ENCODE measurements around the gene LIMA1.
"Not testable (repeated sequence)": the region's sequence is repeated elsewhere in the genome, so short reads cannot be mapped to it uniquely, and the experiment has no call there.

Gene LIMA1

DNA sequence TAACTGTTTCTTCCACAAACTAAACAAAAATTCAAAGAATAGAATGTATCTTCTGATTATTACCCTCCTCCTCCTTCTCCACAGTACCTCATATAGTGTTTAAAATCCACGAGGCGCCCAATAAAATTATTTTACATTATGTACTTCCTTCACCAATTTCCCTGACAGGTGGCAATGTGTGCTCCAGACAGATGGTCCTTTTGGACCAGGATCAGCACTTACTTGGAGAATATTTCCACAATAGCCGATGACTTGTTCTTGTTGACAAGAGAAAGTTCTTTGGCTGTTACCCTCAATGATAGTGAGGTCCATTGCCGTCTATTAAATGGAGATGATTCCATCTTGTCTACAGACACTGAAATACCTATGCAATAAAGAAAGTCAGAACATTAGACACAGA is 34.9 kb downstream of the LIMA1 start:
- no peak for DNase-seq (ENCODE audit: low read depth)

DNA sequence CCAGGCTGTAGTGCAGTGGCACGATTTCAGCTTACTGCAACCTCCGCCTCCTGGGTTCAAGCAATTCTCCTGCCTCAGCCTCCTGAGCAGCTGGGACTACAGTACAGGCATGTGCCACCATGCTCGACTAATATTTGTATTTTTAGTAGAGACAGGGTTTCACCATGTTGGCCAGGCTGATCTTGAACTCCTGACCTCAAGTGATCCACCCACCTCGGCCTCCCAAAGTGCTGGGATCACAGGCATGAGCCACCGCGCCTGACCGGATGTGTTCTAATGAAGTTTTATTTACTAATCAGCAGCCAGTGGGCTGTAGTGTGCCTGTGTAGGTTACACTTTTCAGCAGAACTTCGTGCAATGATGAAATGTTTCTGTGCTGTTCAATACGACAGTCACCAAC is 35.7 kb downstream of the LIMA1 start:
- DNase-seq (ENCODE audit: low read depth), result not testable (repeated sequence)

DNA sequence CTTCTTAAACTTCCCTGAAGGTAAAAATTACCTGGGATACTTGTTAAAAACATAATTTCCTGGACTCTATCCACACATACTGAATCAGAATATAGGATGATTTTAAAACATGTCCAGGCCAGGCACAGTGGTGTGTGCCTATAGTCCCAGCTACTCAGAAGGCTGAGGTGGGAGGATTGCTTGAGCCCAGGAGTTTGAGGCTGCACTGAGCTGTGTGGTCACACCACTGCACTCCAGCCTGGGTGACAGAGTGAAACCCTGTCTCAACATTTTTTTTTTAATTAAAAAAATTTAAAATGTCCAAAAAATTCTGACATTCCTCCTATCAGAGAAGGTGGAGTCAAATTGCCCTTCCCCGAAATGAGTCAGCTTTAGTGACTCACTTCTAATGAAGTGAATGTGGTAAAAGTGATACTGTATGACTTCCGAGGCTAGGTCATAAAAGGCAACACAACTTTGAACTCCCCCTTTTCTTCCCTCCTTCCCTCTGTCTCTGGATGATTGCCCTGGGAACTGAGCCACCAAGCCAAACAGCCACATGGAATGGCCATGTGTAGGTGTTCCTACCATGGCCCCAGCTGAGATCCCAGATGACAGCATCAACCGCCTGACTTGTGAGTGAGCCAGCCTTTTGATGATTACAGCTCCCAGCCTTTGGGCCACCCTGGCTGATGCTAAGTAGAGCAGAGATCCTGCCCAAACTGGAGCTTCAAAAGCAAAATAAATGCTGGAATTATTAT is 36.3 kb downstream of the LIMA1 start:
- DNase-seq (ENCODE audit: low read depth), result no peak

DNA sequence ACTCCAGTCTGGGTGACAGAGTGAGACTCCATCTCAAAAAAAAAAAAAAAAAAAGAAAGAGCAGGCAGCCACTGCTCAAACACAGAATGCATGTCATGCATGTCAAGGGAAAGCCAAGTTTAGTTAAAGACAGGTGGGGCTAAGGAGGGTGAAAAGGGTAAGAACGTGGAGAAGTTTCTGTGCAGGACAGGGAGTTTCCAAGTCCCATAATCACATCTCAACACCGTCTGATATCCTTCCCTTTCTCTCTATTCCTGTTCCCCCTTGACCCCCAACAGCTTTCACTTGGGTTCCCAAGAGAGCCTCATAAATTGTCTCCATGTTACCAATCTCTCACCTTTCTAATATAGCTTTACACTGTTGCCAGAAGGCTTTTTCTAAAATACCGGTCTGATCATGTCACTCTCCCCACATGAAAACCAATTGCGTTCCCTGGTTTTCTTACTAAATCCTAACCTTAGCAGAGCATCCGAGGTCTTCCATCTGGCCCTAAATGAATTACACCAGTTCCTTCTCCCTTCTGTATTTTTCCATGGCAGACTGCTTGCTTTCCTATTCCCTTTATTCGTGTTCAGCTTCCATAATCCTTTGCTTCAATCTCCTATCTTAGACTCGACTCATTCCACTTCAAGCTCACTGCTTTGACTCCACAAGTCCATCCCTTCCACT is 37.0 kb downstream of the LIMA1 start:
- DNase-seq (ENCODE audit: low read depth), result no peak

DNA sequence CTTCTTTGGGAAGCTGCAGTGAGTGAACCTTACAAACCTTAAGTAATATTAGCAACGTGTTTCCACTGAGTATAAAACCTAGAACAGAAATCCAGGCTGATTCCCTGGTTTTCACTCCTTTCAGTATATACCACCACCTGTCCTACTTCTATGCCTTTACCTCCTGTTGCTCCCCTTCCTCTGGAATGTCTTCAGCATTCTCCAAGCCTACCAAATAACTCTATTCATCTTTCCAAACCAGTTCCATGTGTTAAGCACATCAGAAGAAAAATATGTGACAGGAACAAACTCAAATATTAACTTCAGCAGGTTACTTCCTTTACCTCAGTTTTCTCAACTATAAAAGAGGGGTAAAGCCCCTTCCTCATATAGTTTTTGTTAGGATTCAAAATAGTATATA is 39.8 kb downstream of the LIMA1 start:
- no peak for DNase-seq (ENCODE audit: low read depth)

DNA sequence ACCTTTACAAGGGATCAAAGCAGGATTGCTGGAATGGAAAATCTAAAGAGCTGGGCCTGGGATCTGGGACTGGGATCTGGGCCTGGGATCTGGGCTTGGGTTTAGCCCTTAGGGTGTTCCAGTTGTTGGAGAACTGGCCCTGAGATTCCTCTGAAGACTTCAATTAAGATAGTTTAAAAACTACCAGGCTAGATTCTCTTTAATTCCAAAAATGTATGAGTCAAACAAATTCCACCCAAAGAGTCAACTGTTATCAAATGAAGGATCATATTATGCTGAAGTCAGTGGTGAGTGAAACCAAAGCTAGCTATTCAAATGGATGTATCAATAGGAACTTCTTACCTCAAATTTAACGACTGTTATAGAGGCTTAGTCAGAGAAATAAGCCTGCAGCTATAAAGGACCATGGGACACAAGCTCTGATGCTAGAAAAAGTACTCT is 40.5 kb downstream of the LIMA1 start:
- no peak for DNase-seq (ENCODE audit: low read depth)

DNA sequence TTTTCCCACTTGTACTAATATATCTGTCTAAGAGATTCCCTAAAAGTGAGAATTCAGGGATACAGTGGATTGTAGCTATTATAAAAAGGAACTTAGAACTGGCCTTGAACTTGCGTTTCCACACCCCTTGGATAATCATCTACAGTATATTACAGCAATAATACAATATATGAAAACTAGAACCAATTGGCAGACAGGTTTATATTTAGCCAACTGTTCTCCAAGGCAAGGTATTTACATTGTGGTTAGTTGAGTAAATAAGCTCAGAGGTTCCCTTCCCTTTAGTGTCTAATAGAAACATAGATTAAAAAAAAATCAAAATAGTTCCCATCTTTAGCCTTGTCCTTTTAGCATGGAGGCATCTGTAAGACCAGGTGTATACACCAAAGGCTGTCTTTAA is 42.1 kb downstream of the LIMA1 start:
- DNase-seq (ENCODE audit: low read depth), result no peak

DNA sequence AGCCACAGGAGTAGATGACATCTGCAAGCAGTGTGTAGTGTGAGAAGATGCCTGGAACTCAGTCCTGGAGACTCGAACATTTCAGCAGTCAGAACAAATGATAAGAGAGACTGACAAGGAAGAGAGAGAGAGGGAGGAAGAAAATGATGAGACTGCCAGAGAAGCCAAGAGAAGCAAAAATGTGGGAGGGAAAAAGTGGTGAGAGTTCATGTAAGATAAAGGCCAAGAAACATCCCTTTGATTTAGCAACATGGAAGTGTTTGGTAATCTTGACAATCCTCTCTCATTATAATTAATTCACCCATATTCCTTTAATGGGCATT is 42.6 kb downstream of the LIMA1 start:
- no peak for DNase-seq (ENCODE audit: low read depth)

DNA sequence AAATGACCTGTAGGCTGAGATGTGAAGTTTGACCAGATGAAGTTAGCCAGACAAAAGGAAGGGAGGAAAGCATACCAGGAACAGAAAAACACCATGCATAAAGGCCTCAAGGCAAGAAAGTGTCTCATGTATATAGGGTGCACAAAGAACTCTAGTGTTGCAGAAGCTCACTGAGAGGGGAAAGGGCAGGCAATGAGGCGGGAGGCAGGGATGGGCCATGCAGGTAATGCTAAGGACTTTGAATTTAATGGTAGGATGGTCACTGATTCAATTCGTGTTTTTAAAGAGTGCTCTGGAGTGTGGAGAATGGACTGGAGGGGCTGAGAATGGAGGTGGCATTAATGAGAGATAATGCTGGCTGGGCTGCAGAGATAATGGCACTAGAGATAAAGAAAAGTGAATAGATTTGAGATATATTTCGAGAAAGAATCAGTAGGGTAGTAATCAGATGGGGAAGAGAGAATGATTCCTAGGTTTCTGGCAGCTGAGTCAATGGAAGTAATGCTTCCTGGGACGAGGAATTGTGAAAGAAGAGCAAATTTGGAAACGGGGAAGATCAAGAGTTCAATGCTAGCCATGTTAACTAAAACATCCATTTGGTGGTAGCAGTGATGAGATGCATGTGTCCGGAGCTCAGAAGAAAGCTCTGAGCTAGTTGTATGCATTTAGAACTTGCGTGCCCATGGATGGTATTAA is 43.1 kb downstream of the LIMA1 start:
- DNase-seq (ENCODE audit: low read depth), result no peak

DNA sequence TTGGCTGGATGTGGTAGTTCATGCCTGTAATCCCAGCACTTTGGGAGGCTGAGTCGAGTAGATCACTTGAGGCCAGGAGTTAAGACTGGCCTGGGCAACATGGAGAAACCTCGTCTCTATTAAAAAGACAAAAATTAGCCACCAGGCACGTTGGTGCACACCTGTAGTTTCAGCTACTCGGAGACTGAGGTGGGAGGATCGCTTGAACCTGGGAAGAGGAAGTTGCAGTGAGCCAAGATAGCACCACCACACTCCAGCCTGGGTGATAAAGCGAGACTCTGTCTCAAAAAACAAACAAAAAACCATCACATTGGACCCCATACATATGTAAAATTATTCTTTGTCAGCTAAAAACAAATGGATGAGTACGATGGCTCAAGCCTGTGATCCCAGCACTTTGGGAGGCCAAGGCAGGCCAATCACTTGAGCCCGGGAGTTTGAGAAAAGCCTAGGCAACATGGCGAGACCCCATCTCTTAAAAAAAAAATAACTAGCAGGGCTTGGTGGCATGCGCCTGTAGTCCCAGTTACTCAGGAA is 43.9 kb downstream of the LIMA1 start:
- no peak for DNase-seq (ENCODE audit: low read depth)

DNA sequence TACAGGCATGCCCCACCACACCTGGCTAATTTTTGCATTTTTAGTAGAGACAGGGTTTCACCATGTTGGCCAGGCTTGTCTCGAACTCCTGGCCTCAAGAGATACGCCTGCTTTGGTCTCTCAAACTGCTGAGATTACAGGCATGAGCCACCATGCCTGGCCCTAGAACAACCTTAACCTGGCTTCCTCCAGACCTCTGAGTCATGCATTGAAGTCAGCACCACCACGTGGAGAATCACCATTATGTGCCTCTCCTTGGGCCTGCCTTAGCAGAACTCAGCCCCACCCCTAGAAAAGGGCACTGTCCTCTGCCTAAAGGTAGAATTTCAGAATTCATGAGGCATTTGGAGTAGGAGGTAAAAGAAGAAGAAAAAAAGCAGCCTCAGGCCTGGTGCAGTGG is 49.0 kb downstream of the LIMA1 start:
- no peak for DNase-seq (ENCODE audit: low read depth)

DNA sequence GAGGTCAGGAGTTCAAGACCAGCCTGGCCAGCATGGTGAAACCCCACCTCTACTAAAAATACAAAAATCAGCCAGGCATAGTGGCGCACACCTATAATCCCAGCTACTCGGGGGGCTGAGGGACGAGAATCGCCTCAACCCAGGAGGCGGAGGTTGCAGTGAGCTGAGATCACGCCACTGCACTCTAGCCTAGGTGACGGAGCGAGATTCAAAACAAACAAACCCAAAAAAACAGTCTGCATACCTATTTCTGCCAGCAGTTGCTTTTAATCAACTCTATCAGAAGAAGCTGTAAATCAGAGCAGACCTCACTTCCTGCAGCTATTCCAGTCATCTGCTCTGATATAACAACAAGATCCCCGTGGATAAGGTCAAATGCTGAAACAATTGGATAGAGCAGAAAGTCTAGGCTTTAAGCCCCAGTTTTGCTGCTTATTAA is 50.5 kb downstream of the LIMA1 start:
- DNase-seq (ENCODE audit: low read depth), result no peak

DNA sequence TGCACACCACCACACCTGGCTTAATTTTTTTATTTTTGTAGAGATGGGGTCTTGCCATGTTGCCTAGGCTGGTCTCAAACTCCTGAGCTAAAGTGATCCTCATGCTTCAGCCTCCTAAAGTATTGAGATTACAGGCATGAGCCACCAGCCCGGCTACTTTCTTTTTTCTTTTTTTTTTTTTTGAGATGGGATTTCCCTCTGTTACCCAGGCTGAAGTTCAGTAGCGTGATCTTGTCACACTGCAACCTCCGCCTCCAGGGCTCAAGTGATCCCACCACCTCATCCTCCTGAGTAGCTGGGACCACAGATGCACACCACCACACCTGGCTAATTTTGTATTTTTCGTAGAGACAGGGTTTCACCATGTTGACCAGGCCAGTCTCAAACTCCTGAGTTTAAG is 51.1 kb downstream of the LIMA1 start:
- DNase-seq (ENCODE audit: low read depth), result no peak

DNA sequence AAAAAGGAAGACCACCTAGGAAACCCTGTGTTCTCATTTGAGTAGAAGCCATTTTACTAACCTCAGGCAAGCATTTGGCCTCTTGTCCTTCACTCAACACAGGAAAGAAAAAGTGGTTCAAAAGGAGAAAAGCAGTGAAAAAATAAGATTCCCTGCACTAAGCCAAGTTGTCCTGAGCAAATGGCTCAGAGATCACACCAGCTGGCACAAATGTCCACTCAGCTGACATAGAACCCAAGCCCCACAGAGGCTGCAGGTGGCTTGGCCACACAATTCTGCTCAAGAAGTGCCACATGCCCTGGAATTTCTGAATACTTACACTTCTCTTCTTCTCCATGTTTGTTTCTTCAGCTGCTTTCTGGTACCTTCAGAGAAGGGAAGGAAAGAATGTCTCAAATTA is 52.0 kb downstream of the LIMA1 start:
- no peak for DNase-seq (ENCODE audit: low read depth)

DNA sequence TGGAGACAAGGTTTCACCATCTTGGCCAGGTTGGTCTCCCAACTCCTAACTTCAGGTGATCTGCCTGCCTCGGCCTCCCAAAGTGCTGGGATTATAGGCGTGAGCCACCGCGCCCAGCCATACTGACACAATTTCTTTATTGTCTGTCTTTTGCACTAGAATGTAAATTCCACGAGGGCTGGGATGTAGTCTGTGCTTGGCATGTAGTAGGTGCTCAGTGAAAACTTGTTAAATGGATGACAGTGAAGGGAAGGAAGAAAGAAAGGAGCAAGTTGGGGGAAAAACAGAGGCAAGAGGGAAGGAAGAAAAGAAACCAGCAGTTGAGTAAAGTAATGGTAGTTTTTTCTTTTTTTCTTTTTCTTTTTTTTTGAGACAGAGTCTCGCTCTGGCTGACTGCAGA is 53.1 kb downstream of the LIMA1 start:
- no peak for DNase-seq (ENCODE audit: low read depth)

DNA sequence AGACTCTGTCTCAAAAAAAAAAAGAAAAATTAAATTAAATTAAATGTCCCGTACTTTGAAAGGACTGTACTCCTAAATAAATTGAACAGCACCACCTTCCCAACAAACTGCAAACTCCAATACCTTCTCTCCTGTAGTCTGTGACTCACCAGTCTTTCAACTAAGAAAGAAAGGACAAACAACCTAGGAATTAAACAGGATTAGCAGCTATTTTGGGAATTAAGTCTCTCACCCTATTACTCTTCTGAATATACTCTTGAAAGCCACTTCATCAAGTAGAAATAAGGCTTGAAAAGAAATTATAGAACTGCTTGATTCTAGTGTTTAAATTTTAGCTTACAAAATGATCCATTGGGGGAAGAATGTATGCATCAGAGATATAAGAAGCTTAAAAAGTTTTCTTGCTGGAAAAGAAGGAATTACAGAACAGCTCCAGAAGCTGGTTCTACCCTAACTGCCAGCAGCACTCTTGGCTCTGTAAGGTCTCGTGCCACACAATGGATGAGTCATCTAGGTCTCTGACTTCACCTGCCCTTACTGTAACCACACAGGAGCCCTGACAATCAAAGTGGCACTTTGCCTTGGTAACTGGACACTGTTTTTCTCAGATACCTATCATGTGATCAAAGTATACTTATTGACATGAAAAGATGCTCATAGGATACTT is 59.2 kb downstream of the LIMA1 start:
- DNase-seq (ENCODE audit: low read depth), result peak; percentile 10

DNA sequence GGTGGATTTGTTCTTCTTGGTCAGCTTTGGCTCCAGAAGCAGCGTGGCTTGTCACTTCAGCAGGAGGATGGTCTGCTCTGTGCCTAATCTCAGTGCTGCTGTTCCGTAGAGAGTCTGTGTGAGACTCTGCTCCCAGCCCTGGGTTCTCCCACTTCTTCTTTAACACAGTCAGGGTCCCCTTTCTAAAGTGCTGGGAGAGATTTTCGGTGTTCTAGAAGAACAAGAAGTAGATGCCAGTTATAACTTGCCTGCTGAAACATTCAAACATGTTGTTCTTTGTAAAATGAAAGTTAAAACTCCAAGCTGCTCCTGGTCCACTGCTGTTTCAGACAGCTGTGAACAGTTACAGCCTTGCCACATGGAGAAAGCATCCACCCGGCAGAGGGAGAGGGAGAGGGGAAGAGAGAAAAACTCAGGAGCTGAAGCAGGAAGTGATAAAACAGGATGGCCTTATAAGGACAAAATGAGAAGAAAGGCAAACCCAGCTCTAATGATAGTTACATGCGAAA is 61.0 kb downstream of the LIMA1 start:
- no peak for DNase-seq (ENCODE audit: low read depth)

DNA sequence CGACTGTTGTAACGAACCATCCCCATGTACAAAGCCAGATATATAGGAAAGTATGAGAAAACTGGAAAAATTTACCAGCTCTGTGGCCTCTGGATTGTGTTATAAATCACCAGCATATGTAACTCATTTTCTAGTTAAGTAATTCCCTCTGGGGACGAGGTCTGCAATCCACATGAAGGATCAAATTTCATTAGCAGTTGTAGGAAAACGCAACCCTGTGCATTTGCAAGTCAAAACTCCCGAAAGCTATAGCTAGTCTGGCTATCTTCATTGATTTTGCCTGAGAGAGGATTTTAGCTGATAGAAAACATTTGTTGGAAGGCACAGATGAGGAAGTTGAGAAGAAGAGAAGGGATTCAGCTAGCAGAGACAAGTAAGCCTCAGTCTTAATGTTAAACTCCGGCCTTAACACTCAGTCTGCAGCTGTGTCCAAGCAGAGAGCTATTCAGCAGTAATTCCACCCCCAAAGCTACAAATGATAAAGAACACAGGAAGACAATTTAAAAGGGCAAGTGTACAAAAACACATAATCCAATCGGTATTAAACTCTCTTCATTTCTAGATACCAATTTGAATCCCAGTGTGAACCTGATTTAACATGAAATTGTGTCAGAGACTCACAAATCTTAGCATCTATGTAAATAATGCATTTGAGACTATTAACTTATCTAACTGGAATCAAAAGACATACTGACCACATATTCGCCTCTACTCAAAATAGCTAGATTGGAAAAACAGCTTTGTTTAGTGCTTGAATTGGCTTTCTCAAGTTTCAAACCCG is 61.9 kb downstream of the LIMA1 start:
- DNase-seq (ENCODE audit: low read depth), result no peak

DNA sequence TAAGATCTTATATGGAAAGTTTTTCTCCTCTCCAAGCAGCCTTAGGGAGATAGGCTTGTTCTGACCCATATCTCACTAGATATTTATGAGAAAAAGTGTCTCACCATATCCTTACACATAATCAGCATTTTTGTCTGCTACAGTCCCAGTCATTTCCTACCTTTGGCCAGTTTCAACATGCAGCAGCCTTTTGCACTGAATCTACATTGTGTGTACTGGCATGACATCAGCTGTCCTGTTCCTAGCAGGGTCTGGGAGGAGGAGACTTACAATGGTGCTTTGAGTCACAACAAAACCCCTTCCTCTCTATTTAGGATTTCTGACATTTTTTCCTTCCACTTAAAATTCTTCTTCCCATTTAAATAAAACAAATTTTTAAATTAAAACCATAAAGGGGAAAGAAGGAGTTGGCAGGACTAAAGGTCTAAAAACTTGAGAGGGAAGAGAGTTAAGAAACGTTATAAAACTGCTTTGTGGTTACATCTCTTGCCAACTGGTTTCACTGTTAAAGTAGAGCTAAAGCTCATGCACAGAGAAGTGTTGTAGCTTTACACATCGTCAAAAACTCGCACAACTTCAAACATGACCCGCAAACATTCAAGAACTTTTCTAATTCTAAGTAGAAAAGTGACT is 62.8 kb downstream of the LIMA1 start:
- no peak for DNase-seq (ENCODE audit: low read depth)

DNA sequence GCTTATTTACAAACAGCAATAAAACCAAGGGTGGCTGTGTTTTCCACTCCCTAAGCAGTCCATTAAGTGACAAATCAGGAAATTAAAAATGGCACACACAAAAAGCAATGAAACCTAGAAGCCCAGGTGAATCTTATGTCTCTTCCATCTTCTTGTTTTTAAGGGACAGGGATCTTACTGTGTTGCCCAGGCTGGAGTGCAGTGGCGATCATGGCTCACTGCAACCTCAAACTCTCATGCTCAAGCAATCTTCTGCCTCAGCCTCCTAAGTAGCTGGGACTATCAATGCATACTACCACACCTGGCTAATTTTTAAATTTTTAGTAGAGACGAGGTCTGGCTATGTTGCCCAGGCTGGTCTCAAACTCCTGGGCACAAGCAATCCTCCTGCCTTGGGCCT is 63.8 kb downstream of the LIMA1 start:
- DNase-seq (ENCODE audit: low read depth), result no peak

DNA sequence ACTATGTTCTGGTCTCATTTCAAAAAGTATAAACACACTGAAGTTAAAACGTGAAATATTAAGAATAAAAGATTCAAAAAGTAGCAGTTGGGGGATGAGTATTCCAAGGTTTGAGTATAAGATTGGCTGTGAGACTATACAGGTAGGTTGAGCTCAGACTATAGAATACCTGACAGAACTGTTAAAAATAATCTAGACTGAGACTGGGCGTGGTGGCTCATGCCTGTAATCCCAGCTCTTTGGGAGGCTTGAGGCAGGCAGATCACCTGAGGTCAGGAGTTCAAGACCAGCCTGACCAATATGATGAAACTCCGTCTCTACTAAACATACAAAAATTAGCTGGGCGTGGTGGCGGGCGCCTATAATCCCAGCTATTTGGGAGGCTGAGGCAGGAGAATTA is 64.3 kb downstream of the LIMA1 start:
- not testable (repeated sequence) for DNase-seq (ENCODE audit: low read depth)

Data from activated T-helper 9 cell treated with anti-CD3 and anti-CD28 coated beads, Interleukin-2, amount 50 U/mL, for 16 hours (primary cell).